ENCODE data around the gene SLC16A4.

The SLC16A4 gene

DNA sequence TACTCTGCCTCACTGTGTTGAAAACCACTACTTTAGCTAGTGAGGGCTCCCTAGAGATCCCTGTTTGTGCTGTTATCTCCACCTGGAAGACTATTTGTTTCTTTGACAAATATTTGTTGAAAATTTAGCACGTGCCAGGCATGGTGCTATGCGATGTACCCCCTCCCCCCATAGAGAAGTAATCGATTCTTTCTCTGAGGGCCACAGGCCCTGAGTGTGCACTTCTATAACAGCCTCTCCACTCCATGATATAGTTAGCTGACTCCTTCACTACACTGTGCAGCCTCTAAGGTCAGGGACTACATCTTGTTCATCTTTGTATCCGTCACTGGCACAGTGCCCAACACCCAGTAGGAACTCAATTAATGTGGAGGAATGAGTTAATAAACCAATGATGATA is 69.0 kb downstream of the SLC16A4 start:
- DNase-seq: no peak

DNA sequence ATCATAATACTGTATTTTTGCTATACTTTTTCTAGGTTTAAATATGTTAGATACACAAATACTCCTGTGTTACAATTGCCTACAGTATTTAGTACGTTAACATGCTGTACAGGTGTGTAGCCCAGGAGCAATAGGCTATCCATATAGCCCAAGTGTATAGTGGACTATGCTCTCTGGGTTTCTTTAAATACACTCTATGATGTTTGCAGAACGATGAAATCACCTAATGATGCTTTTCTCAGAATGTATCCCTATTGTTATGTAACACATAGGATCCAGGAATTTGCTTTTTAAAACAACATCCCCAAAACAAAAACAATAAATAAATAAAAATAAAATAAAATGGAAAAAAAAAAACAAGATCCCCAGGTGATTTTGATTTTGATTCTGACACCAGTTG is 69.8 kb downstream of the SLC16A4 start:
- DNase-seq: no peak

DNA sequence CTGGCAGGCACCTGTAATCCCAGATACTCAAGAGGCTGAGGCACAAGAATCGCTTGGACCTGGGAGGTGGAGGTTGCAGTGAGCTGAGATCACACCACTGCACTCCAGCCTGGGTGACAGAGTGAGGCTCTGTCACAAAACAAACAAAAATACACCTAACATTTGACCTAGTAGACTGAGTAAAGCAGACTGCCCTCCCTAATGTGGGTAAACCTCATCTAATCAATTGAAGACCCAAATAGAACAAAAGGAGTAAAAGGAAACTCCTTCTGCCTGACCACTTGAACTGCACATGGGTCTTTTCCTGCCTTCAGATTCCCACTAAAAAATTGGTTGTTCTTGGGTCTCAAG is 70.7 kb downstream of the SLC16A4 start:
- DNase-seq: no peak

DNA sequence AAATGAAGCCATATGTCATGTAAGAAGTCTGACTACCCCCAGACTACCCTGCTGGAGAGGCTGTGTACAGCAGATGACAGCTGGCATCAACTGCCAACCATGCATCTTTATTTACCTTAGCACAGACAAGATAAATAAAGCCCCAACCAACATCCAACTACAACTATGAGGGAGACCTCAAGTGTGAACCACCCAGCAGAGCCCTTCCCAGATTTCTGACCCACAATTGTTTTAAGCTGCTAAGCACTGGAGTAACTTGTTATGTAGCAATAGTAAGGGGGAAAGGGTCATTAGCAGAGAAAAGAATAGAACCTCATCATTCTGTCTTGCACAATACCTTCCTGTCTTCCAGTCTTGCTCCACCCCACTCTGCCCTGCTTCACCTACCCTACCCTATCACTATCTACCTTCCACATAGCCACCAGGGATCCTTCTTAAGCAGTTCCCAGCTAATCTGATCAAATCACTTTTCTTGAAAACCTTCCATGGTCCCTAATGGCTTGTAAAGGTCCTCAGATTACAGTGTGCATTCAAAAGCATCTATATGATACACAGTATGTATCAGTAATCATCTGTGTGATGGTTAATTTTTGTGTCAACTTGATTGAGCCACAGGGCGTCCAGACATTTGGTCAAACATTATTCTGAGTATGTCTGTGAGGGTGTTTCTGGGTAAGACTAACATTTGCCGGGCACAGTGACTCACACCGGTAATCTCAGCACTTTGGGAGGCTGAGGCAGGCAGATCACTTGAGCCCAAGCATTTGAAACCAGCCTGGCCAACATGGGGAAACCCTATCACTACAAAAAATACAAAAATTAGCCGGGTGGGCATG is 71.3 kb downstream of the SLC16A4 start:
- DNase-seq: no peak

DNA sequence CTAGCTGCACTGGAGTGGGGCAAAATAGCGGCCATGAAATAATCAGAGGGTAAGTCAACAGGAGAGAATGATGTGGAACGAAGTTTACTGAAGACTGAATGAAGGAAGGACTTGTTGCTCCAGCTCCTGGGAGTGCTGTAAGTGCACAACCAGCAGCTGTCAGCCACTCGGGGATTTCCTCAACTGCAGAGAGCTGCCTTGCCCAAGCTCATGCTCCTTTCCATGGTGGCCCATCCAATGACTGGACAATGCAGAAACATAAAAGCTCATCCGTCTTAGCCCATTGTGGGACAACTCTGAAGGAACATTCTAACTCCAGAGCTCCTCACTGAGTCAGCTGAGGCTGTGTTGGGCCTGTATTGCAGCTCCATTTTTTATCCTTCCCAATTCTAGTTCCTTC is 72.8 kb downstream of the SLC16A4 start:
- no peak for DNase-seq

- no peak for DNase-seq
Measured at GRCh38 chr1:110316735-110317134, 74.1 kb downstream of the SLC16A4 start.
